GM21515 (cell line): ENCODE data around the gene LYZL4.

Experiments
- ATAC-seq: cut with Tn5 transposase; IDR thresholded peaks from one replicate; pipeline ENCODE4 v1.9.1; 2021; ENCODE audit not compliant: unreplicated experiment

The LYZL4 gene

DNA sequence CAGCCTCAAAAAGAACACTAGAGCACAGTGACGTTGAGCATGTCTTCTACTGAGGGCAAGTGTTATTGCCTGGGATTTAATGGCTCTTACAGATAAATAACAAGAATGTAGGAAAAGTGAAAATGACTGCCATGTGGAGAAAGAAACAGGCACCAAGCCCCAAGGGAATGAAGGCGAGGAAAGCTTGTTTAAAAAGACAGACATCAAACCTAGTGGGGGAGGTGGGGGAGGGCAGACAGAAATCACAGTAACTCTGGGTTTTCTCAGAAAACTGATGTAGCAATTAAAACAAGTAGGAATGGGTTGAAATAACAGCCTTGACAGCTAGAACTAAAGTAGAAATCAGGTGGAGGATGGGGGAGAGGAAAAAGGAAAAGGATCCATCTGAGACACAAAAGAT, 18.4 kb upstream of the LYZL4 start:
- no peak for ATAC-seq

DNA sequence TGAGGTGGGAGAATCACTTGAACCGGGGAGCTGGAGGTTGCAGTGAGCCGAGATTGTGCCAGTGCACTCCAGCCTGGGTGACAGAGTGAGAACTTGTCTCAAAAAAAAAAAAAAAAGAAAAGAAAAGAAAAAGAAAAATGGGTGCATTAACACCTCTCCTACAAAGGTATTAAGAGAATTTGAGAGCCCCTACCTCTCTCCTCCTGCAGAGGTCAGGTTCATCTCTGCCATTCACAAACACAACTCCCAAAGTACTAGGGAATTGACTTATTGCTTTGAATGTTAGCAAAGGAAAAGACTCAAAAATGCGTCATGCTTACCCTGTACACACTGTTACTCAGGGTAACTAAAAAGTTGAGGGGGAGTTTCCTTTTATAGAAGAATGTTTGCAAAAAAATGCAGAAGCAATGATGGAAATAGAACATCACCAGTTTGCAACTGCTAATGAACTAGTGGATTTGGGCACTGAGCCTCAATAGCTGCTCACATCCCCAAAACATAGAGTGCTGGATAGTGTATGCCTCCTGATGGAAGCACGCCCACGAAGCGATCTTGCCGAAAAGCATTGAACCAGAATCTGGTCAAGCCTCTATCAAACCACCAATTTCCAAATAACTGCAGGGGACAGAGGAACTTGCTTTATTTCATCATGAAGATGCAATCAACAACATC, 15.5 kb upstream of the LYZL4 start:
- ATAC-seq: no peak

- ATAC-seq: no peak
These were observed 14.5 kb upstream of the LYZL4 start for GRCh38 chr3:42424911-42425310.

DNA sequence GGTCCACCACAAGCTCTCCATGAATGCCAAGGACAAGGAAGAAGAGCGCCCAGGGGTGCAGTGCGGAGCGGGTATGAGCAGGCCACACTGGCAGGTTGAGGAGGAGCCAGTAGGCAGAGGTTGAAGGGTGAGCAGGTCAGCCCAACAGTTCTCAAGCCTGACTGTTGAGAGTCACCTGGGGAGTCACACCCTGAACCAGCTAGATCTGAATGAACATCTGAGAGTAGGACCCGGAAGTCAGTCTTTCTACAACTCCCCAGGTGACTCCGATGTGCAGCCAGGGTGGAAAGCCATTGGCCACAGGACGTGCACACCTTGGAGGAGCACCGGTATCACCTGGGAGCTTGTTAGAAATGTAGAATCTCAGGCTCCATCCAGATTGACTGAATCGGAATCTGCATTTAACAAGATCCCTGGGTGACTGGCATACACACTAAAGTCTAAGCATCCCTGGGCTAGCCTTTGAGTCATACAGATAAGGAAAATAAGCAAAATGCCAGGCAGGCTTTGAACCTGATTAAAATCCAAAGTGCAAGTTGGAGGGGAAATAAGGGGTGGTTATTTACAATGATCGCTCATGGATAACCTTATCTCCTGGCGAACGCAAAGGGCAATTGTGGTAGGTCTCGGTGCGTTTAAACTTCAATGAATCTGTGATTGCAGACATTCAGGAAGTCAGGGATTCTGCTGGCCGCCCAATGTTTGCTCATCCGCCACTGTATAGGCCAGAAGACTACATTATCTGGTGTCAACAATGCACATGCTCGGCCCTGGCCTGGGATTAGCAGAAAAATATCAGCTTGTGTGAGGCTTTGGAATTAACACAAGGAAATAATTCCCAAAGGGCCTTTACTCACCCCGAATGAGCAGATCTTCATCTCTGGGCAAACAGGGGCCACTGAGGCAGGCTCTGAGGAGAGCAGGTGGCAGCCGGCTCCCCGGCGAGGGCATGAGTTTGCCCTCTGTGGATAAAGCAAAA, 11.7 kb upstream of the LYZL4 start:
- no peak for ATAC-seq

GRCh38 chr3:42419563-42419962, 9.2 kb upstream of the LYZL4 start:
- ATAC-seq: no peak

DNA sequence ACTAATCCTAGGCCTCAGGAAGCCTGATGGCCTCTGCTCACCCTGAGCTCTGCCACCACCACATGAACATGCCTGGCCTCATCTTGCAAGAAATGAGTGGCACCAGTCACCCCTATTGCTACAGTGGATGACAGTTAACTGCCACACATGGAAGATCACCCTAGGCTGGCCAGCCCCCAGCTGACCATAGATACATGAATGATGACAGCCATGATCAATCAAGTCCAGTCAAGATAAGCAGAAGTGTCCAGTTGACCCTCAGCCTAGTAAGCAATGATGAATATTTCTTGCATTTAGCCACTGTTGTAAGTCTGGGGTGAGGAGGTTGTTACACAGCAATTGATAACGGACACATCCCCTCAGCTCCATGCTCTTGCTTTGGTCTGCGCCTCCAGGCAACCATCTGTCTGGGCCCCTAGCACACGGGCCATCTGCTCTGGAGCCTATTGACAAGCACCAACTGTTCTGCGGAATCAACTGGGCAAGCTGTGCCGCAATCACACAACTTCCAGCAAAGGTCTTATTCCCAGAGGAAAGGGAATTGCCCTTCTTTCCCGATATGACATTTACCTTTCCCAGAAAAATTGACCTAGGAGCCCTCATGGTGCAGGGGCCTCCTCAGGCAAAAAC, 2.2 kb upstream of the LYZL4 start:
- ATAC-seq: no peak

GRCh38 chr3:42411429-42411828, 1.0 kb upstream of the LYZL4 start:
- ATAC-seq: no peak

DNA sequence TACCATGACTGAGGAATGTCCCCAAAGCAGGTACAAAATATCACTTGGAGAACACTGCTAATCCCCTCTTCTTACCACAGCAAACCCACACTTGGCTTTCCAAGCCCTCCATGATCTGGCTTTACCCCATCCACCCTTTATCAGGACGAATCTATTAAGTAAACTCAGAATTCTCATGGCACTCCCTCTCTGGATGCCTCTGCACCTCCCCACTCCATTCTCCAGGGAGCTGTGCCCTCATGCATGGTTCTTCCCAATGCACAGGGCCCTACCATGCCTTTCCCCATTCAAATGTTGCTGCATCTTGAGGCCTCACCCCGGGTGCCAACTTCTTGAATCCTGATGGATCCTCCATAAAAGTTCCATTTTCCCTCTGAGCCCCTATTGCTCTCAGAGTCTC, 2.3 kb downstream of the LYZL4 start:
- ATAC-seq: no peak

- no peak for ATAC-seq
These were observed 3.5 kb downstream of the LYZL4 start for GRCh38 chr3:42406727-42407450.

GRCh38 chr3:42405857-42406256, 4.6 kb downstream of the LYZL4 start:
- ATAC-seq: no peak

GRCh38 chr3:42403737-42404136, 6.7 kb downstream of the LYZL4 start:
- no peak for ATAC-seq

DNA sequence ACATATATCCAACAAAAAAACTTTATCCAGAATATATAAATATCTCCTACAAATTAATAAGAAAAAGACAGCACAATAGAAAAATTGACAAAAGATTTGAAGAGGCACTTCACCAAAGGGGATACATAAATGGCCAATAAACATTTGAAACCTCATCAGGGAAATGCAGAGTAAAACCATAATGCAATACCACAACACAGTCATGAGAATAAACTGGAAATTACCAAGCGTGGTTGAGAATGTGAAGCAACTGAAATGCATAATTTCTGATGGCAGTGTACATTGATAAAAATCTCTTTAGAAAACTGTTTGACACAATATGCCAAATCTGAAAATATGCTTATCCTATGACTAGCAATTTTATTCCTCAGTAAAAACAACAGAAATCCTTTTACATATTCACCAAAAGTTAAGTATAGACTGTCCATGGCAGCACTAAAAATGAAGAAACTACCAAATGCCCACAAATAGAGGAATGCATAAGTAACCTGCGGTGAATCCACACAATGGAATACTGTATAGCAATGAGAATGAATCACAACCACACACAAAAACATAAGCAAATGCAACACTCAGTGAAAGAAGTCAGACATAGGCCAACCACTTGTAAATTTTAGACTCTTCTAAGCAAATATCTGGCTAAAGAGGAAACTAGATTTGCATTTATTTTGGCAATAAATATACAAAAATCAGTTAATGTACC, 7.9 kb downstream of the LYZL4 start:
- no peak for ATAC-seq

DNA sequence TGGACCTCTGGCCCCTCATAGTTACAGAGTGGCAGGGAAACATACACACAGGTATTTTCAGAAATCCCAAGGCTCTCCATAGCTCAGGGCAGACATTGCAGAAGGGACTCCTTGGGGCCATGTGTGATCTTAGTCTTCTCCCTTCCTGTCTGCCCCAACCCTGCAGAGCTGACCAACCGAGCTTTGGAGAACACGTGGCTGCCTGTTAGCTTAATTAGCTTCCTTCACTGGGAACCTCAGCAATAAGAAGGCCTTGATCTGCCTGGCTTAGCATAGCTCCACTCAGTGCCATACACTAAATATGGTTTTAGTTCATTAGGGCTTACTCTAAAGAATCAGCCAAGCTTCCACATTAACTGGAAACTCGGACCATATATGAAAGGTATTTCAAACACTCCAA, 12.3 kb downstream of the LYZL4 start:
- no peak for ATAC-seq

DNA sequence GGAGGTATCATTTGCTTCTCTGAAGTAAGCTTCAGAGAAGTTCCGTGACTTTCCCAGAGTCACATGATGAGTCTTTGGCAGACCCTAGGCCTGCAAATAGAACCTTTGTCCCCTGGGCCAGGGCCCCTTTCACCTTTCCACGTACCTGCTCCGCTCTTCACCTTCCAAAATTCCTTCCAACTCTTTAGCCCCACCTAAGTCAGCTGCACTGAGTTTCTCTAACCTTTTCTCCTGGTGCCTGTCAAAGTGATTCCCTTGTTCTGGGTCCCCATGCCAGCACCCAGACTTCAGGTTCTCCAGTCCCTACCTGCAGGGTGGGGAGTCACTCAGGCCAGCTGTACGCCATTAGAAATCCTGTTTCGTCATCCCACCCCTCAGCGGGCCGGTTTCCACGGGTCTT, 12.8 kb downstream of the LYZL4 start:
- no peak for ATAC-seq

DNA sequence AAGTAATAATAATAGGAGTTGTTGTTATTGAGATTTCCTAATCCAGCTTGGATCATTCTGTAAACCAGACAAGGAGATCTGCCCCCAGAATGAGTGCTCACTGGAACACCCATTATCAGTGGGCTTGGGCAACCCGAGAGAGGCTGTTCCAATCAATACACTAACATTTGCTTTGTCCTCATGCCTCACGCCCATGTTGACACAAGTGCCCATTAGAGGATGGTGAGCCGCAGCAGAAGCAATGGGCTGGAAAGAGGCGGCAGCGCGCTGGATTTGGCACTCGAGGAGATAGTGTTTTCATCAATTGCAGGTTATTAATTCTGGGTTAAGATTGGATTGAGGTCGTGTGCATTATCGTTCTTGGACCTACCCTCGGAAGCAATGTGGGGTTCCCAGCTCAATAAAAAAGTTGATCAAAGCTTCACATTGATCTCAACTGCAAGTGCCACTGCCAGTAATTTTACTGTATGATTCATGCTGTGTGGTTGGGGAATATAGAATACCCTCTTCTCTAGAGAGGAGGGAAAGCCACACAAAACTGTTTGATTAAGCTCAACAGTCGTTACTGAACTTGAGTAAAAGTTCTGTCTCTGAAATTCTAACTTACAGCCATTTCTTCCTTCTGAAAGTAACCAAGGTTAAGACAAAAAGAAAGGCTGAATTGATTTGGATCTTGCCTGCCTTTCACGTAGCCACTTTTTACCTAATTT, 15.7 kb downstream of the LYZL4 start:
- no peak for ATAC-seq

- ATAC-seq: no peak
These were observed 22.4 kb downstream of the LYZL4 start for GRCh38 chr3:42387802-42388651.

DNA sequence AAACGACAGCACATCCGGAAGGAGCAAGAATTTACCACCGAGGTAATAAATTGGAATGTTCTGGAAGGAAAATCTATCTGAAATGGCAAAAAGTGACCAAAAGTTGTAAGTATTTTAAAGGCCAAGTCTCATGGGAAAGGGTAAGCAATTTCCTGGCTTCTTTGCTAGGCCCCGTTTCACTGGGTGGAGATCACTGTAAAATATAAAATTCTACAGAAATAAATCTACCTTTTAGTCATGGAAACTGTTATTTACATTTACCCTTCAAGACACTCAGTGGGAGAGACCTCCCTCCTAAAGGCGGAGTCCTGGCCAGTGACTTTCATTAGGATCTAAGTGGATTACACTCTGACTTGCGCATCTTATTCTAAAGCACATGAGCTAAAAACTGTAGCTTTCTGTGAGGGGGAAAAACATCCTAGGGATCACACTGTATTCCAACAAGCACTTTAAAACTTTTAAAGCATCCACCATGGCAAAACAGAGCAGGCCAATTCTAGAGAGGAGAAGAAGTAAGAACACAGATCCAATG, 28.8 kb downstream of the LYZL4 start:
- no peak for ATAC-seq

DNA sequence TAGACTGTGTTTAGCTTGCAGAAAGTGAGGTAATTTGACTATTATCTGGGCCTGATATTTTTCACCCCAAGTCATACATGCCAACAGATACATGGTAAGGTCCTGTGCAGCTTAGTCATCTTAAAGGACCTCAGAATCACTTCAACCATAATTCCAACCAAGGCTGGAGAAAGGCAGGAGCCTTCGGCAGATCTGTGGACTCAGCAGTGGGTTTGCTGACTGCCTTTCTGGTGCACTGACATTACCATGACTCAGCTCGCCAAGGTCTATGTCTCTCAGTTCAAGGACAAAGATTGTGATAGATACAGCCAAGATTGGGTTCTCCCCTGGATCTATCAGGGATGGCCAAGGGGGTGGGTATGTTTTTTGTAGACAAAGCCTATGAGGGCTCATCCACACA, 32.7 kb downstream of the LYZL4 start:
- no peak for ATAC-seq

DNA sequence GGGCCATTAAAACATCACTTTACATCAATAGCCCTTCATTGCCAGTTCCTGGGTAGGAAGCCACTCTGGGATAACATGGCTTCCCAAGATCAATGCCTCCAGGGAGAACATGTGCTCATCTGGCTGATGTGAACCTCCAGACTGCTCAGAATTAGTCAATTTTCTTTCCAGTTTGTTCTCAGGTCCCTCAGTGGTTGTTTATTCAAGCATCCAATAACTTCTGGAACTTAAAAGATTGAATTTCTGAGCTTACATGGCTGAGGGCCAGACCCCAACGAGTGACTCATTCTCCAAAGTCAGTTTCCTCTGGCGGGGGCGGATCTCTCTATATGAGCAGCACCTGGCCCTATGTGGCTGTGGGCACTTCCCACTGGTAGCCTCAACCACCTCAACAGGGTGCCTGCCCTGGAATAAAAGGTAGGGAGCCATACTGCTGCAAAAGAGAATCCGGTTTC, 34.0 kb downstream of the LYZL4 start:
- no peak for ATAC-seq
